ENCODE measurements around the gene MYO15A.
"Not testable (repeated sequence)": the region's sequence is repeated elsewhere in the genome, so short reads cannot be mapped to it uniquely, and the experiment has no call there.

Gene MYO15A

DNA sequence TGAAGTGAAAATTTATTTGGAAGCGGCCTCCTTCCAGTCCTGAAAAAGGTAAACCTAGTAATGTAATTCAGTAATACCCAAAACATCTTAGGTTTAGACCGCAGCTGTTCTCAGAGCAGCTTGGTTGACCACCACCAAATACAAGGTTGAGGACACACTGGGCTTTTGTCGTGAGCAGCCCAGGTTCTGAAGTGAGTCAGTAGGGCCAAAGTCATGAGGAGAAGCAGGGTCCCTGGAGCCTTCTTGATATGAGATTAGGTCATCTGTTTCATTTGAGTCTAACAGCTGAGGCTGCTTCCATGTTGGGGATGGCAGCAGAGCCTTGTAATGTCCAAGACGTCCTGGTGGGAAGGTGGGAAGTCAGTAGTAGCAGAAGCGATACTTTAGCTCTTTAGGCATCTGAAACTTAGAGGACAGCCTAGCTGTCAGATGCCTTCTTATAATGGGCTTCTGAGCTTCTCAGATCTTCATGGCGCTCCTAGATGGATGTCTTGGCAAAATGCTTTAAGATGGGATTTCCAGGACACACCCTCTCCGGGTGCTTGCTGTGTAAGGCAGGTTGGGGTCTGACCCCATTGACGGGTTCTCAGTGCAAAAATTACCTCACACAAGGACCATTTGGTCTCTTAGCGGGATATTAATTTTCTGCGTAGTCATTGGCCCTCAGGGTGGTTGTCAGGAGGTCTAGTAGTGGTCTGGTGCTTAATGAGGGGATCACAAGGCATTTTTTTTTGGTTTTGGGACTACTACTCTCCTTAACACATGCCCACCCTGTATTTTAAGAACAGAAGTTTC, 77.5 kb downstream of the MYO15A start:
- no peak for DNase-seq (ENCODE audit: low read depth)

DNA sequence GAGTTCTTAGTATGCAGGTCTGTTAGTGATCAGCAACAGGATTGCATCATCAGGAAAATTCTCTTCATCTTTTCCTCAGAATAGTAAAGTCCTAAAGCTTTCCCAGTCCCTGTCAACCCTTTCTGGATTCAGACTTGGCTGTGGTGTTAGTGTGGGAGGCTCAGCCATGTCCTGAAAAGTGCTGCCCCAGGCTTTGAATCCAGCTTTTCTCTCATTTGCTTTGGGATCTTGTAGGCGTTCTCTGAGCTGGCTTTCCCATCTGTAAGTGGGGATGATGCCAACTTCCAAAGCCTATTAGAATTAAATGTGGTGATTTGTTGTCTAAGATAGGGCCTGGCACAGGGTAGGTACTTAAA, 78.0 kb downstream of the MYO15A start:
- no peak for DNase-seq (ENCODE audit: low read depth)

DNA sequence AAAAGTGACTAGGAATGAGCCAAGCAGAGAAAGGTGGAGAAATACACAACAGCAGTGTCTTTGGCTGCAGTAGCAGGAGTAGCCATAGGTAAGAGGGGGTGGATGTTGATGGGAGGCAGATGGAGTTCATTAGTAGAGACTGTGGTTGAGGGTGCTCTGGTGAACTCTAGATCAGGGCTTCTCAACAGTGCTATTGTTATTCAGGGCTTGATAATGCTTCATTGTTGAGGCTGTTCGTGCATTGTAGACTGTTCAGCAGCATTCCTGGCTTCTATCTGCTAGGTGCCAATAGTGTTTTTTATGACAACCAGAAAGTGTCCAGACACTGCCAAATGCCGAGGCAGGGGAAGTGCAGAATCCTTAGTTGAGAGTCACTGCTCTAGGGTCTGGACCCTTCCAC, 78.7 kb downstream of the MYO15A start:
- no peak for DNase-seq (ENCODE audit: low read depth)

DNA sequence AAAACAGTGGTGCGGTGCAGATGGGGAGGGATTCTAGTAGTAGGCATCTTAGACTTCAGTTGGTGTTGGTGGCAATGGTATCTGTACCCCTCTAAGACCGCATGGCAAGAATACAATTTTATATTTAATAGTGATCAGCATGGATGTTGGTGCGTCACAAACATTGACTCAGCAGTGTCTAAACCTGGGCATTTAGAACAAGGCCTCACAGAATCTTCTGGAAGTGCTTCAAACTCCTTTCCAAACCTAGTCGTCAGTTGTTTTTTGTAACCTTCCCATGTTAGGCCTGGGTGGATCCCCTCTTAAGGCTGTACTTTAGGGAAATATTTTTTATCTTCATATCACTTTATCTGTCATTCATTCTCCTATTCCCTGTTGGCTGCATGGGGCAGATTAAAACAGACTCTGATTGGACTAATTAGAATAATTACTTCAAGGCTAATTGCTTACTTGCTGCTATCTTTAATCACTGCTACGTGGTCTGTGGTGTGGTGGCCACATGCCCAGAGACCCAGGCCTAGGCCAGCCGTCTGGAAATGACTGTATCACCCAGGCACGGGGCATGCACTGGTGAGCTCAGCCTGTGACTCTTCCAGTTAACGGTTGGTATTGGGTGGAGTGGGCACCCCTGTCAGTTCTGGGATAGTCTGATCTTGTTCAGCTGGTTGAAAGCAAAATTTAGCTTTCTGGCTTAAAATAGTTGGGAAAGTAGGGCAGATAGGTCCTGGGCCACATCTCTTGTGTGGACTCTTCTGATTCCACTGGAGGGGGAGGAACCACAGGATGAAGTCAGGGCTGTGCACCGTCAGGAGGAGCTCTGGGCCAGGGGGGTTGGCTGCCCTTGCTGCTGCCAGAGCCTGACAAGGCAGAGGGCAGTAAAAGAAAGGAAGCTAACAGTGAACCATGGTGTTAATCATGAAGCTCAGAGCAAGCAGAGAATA, 79.5 kb downstream of the MYO15A start:
- DNase-seq (ENCODE audit: low read depth) = no peak

DNA sequence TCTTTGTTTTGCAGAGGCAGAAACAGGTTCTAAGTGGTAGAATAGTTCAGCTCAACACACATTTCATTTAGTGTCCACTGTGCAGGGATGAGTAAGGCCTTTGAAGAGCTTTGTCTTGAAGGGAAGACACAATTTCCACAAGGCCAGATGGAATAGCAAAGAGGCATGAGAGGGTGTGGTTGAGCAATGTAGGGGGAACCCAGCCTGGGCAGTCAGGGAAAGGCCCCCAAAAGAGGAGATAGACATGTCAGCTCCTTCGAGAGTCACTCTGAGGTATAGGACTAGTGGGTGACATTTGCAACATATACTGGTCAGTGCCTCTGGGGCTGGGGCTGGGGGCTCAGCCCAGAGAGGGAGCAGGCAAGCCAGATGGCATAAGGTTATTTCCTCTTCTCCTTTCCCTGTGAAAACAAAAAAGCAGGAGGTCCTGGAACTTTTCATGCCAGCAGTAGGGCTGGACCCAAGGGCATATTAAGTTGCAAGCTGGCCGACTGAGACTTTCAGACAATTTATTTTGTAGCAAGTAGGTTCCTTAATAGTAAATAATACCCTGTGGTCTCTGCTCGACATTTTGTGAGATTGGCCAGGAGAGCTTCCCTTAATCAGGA, 82.2 kb downstream of the MYO15A start:
- no peak for DNase-seq (ENCODE audit: low read depth)

DNA sequence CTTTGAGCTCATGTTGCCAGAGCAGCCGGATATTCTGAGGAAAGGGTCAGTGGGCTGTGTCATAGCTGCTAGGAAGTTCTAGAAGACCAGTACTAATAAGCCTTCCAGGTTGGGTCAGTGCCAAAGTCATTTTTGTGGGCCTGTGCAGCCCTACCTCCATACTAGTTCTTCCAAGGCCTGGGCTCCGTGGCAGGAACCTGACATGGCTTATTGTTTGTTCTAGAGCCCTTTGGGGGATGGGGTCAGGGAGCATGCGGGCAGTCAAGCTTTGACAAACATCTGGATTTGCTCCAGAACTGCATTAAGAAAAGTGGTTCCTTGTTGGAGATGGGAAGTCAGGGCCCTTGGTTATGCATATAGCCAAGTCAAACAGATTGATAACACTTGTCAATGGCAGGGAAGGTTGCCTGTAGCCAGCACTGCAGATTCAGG, 82.7 kb downstream of the MYO15A start:
- DNase-seq (ENCODE audit: low read depth) = no peak

DNA sequence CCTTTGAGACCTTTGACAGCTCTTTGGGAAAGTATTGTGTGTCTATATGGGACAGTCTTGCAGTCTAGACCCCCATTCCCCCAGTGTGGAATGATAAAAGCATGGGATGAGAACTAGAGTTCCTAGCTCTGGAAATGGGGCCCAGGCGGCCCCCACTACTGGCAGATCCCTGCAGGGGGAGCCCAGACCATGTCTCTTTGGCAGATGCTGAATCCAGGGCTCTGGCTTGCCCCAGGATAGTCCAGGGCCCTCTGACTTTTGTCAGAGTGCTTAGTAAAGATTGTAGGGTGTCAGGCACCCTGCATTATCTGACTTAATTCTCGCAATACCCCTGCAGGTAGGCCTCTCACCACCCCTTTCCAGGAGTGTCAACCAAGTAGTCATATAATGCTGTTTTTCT, 83.4 kb downstream of the MYO15A start:
- no peak for DNase-seq (ENCODE audit: low read depth)

DNA sequence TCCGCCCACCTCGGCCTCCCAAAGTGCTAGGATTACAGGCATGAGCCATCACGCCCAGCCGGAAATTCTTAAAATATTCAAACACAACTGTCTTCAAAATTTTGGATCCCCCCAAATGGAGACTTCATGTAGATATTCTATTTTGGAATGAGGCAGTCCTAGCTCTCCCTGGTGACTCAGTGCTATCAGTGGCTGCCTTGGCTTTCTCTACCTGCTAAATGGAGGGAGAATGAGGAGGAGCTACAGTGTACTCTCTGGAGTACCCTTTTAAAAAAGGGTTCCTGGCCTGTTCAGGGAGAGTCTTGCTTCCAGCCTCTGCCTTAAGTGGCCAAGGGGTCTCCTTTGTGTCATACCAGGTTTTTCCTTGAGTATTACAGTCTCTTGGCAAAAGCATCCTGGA, 85.8 kb downstream of the MYO15A start:
- no peak for DNase-seq (ENCODE audit: low read depth)

DNA sequence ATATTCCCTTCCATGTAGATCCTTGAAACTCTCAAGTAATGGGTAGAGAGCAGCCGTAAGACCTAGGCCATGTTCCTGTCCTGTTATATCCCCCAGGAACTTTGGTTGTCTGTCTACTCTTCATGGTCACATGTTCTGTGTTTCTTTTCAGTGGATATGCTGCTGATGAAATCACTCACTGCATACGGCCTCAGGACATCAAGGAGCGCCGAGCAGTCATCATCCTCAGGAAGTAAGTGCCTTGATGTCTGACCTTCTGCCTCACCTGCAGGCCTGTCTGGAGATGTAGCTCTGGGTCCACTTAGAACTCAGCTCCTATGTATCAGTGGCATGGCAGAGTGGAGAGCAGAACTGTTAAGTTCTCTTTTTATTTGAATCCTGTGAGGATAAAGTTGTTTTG, 86.2 kb downstream of the MYO15A start:
- DNase-seq (ENCODE audit: low read depth) = no peak

DNA sequence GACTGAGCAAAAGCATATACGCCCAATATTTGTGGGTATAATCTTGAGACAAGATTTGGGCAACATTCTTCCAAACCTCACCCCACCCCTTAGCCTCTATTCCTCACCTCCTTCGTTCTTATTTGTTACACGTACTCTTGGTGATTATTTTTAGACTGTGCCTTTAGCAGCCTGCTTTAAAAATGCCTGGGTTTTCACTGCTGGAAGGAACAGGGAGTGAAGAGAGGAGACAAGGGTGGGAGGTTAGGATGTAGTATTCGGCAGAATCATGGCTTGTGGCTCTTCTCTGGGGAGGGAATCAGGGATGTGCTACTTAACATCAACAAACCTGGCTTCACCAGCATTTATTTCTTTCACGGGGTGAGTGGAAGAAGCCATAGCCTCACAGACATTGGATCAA, 86.7 kb downstream of the MYO15A start:
- no peak for DNase-seq (ENCODE audit: low read depth)

DNA sequence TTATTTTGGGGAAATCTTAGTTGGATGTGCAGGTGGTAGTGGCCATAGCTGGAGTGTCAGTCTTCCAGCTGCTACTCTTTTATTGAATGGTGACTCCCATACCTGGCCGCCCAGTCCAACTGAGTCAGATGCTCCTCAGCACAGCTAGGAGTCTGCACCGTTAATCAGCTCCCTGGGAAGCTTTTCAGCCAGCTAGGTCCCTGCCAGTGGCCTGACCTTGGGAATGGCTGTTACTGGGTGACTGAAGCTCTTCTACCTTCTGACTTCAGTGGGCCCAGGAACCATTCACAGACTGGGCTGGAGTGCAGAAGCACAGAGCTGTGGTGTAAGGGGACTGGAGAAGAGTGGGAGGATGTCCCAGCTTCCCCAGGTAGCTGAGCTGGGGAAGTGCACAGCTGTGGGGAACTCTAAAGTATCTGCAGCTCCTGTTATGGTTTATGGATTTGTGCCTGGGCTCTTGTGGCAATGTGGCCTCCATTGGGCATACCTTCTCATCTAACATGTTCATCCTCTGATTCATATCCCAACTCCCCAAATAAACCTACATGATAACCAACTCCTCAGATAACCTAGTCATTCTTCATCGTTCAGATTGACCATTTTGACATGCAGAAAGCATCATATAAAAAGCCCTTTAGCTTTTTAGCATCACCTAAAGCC, 89.1 kb downstream of the MYO15A start:
- no peak for DNase-seq (ENCODE audit: low read depth)

DNA sequence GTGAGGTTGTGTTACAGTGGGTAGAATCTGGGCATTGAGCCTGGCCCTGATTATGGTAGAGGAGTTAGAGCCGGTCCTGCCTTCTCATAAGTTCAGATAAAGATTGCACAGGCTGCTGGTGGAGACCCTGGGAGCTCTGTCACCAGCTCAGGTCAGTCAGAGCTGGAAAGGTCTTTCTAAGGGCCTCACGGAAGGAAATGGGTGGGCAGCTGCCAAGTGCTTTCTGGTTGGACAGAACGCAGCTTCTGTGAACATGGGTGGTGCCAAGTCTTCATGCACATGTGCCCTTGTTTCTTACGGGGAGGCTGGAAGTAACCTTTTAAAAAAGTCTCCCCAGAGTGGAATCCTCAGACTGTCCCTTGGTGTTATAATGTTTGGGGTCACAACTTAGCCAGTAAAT, 90.0 kb downstream of the MYO15A start:
- no peak for DNase-seq (ENCODE audit: low read depth)

DNA sequence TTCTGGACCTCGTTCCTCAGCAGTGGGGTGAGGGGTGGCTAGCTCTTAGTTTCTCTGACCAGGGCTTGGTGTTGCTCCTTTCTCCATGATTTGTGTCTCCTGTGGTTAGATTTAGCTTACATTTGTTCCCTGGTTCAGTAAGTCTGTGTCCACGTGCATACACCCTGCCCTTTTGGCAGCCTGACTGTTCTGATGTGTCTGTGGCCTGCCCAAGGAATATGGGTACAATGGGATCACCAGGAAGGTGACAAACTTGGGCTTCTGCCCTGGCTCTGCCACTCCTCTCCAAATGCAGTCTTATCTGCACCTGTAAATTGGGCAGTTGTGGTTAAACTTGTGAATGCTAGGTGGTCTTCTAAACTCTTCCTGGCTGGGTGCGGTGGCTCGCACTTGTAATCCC, 92.6 kb downstream of the MYO15A start:
- DNase-seq (ENCODE audit: low read depth) = no peak

DNA sequence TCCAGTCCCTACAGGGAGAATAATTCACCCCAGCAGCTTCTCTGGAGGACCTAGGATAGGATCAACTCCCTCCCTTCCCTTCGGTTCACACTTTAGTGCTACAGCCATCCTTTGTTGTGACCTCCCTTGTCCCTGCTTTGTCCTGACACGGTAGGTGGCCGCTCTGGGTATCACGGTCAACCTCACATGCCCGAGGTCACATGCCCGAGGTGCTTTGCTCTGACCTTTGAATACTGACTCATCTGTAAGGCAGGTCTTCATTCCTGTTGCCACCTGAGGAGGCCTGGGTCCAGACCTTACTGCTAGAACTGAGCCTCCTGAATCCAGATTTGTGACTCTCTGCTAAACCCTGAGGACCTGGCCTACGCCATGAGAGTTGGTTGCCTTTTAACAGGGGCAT, 94.8 kb downstream of the MYO15A start:
- DNase-seq (ENCODE audit: low read depth) = no peak

DNA sequence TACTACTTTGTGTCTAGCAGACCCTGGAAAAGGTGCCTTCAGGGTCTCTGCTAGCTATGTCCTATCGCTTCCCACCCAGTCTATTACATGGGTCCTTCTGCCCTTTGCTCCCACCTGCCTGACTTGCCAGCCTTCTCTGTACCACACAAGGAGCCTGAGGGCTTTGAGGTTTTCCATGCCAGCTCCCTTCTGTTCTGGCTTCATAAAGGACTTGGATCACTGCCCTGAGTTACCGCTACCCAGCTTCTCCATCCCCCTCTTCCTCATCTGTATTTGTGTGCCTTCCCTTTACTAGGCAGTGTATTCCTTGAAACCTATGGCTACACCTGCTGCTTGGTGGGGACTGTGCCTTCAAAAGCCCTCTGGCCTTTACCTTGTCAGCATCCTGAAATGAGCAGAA, 97.3 kb downstream of the MYO15A start:
- no peak for DNase-seq (ENCODE audit: low read depth)

DNA sequence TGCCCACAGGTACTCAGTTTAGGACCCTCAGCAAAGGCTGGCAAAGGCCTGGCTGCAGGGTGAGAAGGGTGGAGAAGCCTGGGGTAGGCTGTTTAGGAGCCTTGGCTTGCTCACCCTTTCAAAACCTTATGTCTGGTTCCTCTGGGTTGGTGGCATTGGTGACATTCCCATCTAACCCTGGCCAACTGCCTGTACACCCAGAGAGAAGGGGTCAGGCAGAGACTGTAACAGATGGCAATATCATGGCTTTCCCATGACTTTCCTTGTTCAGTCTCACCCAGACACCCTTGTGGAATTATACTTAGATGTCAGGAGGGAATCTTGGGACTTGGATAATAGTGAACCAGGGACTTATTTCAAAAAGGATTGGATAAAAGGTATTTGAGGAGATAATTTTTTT, 98.4 kb downstream of the MYO15A start:
- no peak for DNase-seq (ENCODE audit: low read depth)

DNA sequence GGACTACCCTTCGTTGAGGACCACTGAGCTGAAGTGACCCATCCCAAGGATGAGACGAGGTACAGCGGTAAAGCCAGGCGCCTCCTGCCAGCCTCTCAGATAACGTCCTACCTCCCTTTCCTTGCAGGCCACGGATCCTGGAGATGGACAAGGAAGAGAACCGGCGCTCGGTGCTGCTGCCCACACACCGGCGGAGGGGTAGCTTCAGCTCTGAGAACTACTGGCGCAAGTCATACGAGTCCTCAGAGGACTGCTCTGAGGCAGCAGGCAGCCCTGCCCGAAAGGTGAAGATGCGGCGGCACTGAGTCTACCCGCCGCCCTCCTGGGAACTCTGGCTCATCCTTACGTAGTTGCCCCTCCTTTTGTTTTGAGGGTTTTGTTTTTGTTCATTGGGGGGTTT, 99.5 kb downstream of the MYO15A start:
- no peak for DNase-seq (ENCODE audit: low read depth)

DNA sequence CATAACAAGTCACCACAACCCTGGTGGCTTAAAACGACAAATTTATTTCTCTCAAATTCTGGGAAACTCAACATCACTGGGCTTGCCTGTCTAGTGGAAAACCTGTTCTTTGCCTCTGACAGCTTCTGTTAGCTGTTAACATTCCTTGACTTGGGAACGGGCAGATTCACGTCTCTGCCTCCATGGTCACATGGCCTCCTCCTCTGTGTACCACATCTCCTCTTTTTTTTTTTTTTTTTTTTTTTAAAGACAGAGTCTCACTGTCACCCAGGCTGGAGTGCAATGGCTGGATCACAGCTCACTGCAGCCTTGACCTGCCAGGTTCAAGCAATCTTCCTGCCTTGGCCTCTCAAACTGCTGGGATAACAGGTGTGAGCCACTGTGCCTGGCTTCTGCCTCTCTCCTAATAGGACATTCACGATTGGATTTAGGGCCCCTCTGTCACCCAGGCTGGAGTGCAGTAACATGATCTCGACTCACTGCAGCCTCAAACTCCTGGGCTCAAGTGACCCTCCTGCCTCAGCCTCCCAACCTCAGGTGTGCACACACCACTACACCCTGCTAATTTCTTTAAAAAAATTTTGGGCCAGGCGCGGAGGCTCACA, 105.2 kb downstream of the MYO15A start:
- no peak for DNase-seq (ENCODE audit: low read depth)

DNA sequence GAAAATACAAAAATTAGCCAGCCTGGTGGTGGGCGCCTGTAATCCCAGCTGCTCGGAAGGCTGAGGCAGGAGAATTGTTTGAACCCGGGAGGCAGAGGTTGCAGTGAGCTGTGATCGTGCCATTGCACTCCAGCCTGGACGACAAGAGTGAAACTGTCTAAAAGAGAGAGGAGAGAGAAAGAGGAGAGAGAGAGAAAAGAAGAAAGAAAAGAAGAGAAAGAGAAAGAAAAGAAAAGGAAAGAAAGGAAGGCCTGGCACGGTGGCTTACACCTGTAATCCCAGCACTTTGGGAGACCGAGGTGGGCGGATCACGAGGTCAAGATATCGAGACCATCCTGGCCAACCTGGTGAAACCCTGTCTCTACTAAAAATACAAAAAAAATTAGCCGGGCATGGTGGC, 108.3 kb downstream of the MYO15A start:
- not testable (repeated sequence) for DNase-seq (ENCODE audit: low read depth)

DNA sequence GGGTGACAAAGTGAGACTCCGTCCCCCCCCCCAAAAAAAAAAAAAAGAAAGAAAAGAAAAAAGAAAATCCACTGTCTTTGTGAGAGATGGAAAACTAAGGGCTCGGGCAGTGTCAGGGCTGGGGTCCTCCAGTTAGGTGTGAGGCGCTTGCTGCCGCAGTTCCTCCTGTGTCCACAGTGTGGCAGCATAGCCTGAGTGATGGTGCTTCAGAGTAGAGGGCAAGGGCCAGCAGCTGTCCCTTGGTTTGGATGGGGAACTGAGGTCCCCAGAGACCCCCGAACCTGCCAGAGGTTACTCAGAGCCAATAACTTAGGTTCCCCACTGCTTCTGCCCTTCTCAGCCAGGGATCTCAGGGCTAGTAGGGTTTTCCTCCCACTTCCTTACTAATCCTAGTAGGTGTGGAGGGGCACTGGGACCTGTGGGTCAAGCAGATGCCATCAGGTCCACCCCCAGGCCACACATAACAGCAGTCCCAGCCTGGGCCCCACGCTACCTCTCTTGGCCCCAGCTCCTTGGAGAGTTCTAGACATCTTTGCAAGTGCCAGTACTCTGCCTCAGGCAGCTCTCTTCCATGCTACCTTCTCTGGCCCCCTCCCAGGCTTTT, 109.0 kb downstream of the MYO15A start:
- DNase-seq (ENCODE audit: low read depth) = peak; percentile 54

DNA sequence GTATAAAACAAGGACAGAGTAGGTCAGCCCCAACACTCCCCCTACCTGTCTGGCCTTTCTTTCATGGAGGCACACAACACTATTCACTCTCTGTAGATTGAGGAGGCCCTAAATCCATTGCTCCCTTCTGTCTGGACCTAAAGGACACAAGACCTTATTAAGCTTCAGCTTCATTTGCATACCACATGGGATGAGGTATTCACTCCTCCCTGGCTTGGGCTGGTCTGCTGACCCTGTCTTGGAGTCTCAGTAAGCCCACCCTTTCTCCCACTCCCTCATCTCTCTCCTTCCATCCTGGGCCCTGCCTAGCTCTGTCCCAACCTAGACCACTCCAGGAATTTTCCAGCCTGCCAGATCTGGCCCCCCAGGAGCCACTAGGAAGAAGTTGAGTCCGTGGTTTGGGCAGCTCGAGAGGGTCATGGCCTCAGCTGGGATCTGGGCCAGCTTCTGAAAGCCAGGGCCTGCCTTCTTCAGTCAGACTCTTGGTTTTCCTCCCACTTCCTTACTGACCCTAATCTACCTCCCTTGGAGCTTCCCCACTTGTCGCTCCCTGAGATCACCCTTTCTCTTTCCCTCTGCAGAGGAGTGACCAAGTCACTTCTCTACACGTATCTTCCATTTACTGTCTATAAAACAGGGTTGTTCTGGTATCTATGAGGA, 110.3 kb downstream of the MYO15A start:
- no peak for DNase-seq (ENCODE audit: low read depth)
